ENCODE data around the gene NCAM1.

The NCAM1 gene

DNA sequence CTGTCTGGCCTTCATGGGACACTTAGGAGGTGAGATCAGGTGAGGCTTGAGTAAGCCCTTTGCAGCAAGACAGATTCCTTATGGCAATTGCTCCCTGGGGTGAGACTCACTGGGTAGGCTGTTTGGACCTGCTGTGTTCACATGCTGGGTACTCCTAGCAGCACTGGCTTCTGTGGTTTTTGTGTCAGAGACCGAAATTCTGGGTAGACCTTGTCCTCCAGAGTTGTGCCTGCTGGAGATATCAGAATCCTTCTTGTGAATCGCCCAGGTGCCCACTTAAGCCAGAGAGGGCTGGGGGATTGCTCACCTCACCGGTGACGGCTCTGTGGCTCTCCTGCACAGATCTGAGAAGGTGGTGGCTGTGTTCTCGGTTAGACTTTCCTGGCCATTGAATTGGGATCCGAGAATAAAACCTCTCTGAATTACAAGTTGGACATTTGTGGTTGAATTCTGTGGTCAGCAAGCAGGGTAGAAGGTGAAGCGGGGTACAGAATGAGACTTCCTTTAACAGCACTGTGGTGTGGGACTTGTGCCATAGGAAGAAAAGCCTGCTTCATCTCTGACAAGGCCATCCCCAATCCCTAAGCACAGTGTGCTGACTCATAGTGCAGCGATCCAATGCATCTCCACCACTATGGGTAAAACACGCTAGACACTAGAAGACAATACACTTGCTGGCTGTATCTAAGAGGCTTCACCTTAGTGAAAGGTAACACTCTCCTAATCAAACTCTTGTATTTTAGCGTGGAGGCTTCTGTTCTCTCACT lies 300.7 kb downstream of the NCAM1 start:
- no peak for DNase-seq

DNA sequence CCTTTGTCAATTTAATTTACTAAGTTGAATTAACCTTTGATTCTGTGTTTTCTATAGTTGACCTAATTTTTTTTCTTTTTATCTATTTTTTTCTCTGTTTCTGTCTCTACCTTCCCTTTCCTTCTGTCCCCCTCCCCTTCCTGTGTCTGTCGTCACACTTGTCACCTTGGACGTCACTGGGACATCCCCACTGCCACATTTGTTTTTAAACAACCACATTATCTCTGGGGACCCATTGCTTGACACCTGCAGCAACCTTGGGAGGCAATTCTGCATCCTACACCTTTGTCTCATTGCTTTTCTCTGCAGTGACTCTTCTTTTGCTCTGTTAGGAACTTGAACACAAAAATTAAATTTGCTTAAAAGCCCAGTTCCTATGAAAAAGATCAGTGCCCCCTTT lies 301.4 kb downstream of the NCAM1 start:
- no peak for DNase-seq

DNA sequence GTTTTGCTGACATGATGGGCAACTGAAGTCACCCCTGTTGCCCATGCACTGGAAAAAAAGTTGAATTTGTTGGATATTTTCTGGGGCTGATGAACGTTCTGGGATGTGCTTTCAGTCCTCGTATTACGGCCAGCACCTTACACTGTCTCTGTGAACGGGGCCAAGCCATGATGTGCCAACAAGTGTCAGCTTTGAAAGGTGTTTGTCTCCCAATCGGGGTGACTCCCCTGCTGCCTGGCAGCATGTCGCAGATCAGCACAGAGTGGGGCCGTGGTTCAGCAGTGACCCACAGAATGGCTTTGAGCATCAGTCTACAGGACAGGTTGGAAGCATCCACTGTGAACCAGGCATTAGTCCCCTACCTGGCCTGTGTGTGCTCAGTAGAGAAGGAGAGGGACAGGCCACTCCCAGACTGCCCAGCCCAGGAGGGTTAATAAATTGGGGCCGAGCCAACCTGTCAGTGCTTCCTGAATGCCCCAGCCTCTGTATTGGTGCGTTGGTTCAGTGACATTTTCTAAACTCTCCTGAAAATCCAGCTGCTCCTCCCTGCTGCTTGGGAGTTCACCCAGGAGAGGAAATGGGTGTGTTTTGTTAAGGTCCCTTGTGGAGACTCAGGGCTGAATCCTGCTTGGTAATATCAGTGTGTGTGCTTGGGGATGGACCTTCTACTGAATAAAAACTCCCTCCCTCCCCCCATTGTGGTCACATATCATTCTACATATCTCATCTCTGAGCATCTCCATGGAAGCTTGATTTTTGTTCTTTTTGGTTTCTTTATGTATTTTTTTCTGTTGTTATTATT lies 302.4 kb downstream of the NCAM1 start:
- no peak for DNase-seq

DNA sequence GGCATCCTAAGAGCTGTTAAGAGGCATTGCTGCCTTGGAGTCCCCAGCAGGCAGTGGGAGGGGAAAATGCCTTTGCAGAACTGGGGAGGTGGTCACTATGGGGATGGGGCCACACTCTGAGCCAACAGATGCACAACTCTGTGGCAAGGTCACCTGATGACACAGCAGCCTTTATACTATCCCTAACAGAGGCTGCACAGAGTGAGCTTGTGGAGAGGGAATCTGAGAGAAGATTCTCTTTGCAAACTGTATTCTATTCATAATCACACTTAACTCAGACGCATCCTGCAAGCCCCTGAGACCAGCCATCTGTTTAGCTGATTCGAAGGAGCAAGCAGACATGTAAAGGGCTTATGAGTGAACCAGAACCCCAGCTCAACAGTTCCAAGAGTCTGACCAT lies 304.1 kb downstream of the NCAM1 start:
- DNase-seq: no peak

DNA sequence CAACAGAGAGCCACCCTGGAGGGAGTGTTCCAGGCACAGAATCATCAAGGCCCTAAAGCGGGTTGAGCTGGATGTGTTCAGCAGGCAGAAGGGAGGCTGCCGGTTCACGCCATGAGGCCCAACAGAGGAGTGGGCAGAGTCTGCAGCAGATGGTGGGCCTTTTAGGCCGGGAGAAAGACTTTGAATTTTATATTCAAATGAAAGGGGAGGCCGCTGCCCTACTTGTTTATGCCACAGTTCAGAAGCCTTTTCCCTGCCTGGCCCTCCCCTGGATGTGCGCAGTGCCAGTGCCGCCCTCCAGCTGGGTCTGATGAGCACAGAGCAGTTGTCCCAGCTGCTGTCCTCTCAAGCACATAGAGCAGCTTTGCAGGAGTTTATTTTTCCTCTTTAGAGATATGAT lies 306.3 kb downstream of the NCAM1 start:
- DNase-seq: no peak

DNA sequence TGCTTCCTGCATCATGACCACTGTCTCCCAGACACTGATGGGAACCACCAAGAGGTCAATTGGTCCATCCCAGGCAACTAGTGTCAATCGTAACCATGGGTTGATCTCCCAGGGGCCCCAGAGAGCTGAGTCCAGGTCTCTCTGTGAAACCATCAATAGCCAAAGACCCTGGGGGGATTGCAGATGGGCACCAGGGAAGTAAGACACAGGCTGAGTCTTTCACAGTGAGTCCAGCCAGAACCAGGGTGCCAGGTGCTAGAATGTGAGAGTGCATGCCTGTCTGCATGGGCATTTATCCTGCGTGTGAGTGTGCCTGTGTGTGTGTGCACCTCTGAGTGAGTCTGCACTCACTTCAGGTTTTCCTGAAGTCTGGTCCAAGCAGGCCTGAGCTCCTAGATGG lies 307.9 kb downstream of the NCAM1 start:
- no peak for DNase-seq

DNA sequence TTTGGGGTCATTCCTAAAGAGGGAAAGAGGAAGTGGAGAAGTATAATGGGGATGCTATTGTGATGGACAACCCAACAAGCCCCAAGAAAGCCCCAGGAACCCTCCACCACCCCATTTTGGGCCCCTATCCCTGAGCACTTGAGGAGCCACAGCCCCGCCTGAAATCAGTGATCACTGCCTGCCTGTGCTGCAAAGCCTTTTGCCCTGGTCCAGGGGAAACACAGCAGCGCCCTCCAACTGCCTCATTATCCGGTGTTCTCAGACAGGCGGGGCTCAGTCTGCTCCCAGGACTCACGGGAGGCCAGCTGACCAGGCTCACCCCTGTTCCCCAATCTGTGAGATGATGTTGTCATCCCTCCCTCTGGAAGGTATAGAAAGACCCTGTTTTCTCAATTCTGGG lies 308.4 kb downstream of the NCAM1 start:
- no peak for DNase-seq

DNA sequence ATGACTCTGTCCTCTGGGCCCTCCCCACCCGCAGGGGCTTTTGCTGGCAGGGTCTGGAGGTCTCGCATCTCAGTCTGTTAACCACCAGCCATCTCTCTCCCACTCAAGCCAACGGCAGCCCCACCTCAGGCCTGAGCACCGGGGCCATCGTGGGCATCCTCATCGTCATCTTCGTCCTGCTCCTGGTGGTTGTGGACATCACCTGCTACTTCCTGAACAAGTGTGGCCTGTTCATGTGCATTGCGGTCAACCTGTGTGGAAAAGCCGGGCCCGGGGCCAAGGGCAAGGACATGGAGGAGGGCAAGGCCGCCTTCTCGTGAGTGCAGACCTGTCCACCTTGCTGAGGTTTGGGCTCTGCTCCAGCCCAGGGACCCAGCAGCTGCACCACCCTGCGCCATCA lies 308.9 kb downstream of the NCAM1 start:
- DNase-seq: no peak

DNA sequence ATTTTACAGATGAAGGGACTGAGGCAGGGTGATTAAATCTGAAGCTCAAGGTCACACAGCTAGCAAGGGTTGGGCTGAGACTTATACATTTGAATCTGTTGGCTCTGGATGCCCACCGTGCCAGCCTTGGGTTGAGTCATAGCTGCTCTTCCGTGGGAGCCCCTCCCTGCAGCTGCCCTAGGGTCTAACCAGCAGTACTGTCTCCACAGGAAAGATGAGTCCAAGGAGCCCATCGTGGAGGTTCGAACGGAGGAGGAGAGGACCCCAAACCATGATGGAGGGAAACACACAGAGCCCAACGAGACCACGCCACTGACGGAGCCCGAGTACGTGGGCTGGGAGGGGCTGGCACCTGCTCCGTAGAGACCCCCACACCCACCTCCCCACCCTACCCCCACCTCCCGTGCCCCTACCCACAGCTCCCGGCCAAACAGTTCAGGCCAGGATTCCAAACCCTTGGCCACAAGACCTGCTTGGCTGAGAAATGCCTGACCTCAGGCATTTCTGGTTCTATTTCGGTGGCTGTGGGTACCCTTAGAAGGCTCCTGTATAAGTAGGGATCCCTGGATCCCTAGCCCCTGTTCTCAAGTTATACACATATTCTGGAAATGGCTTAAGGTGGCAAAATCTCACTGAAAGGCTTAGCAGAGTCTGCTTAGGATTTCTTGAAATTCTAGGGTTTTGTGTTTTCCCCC lies 310.5 kb downstream of the NCAM1 start:
- DNase-seq: no peak

DNA sequence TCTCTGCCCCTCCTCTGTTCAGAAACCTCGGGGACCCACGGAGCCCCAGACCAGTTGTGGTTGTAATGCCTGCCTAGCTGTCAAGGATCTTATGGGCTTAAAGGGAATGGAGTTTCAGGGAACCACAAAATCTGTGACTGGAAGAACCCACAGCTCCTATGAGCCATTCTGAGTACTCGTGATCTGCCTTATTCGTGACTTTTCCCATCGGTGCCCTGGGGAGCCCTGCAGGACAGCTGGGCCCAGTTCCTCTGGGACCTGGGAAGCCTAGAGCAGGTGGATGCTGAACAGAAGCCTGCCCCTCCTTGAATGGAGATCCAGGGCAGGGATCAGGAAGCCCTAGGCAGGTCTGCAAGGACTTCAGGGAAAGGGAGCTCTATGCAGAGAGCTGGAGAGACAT lies 311.1 kb downstream of the NCAM1 start:
- DNase-seq: no peak

DNA sequence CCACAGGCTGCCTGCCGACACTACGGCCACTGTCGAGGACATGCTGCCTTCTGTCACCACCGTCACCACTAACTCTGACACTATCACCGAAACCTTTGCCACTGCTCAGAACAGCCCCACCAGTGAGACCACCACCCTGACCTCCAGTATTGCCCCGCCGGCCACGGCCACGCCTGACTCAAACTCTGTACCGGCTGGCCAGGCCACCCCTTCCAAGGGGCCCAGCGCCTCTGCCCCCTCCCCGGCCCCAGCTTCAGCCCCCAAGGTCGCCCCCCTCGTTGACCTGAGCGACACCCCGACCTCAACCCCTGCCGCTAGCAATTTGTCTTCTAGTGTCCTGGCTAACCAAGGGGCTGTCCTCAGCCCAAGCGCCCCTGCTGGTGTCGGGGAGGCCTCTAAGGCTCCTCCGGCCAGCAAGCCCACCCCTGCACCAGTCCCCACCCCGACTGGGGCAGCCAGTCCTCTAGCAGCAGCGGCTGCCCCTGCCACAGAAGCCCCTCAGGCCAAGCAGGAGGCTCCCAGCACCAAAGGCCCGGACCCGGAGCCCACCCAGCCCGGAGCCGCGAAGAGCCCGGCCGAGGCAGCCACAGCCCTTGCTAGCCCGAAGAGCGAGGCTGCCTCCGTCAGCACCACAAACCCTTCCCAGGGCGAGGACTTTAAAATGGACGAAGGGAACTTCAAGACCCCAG lies 311.9 kb downstream of the NCAM1 start:
- DNase-seq: no peak

DNA sequence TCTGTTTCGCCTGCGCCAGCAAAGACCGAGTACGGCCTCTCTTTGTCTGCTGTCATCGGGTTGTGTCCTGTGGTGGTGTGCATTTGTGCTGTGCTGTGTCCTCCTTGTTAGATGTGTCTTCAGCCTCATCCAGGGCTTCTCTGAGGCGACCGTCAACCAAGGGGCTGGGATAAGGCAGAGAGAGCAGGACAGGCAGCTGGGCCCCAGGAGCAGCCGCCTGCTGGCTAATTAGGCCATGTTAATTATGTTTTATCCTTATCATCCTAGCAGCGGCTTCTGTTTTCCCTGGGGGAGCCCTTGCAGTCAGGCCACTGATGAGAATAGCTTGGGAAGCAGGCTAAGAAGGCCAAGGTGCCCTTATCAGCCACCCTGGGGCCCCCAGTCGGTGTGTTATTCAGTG lies 312.5 kb downstream of the NCAM1 start:
- DNase-seq: no peak

DNA sequence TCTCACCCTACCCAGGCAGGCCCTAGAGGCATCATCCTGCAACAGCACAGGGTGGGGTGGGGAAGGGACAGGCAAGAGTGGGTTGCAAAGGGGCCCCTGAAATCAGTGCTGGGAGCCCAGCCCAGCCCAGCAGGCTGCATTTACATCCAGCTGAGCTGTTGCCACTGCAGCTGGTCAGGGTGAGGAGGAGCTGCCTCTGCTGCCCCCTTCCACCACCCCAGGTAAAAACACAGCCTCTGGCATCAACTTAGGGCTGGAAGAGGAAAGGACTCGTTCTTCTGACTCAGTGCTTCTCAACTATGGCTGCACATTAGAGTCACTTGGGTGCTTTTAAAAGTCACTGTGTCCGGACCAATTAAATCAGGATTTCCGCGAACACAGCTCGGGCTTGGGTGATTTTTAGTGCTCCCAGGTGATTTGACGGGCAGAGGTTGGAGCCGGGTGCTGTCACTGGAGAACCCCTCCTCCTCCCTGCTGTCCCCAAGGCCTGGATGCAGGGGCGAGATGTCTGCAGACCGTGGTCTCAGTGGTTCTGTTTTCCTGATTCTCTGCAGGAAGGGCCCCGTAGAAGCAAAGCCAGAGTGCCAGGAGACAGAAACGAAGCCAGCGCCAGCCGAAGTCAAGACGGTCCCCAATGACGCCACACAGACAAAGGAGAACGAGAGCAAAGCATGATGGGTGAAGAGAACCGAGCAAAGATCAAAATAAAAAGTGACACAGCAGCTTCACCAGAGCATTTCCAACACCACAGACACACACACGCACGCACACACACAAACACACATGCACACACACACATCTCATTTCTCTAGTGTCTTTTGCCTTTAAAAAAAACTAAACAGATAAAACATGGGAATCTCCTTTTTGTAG lies 313.7 kb downstream of the NCAM1 start:
- DNase-seq: no peak

DNA sequence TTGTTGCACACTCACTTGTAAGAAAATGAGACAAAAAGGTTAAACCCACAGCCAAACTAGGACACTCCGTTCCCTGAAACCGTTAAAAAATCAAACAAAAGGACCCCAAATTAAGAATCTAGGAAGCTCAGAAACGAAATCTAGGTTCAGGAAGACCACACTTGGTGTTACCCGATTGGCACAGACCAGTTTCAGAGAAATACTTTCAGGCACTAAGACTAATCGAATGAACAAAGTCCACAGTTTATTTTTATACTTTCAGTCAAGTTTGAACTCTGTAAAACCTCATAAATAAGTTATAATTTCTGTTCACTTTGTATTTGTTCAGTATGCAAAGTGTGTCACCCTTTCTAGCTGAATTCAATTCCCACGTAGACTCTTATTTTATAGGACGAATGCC lies 314.4 kb downstream of the NCAM1 start:
- DNase-seq: no peak

DNA sequence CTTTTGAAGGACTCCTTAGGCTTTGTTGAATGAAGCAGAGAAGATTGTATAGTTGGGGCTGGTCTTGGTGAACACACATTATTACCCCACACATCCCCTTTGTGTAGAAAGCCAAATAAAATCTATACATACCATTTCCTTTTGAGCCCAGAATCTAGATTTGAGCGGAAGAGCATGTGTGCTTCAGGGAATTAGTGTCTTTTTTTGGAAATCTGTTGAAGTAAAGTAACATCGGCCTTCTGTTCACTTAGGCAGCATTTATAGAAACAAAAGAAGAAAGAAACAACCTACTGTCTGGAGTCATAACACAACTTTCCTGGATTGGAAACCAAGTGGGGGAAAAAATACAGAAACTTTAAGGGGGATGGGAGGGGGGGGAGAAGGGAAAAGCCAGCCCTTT lies 315.2 kb downstream of the NCAM1 start:
- DNase-seq: no peak

DNA sequence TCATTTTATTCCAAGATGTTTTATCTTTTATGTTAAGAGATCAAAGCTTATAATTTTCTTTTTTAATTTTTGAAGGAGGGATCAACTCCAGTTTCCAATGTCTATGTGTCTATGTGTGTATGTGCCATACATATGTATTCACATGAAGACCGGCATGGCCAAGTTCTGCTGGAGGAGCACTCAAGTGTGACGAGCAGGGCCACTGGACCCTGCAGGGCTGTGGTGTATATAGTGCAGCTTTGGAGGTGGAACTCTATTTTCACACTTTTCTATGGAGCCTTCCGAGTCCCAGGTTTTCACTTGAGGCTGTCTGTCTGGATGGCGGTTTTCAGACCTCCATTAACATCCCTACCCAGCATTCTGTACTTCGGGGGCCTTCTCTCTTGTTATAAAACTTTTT lies 316.7 kb downstream of the NCAM1 start:
- DNase-seq: no peak

DNA sequence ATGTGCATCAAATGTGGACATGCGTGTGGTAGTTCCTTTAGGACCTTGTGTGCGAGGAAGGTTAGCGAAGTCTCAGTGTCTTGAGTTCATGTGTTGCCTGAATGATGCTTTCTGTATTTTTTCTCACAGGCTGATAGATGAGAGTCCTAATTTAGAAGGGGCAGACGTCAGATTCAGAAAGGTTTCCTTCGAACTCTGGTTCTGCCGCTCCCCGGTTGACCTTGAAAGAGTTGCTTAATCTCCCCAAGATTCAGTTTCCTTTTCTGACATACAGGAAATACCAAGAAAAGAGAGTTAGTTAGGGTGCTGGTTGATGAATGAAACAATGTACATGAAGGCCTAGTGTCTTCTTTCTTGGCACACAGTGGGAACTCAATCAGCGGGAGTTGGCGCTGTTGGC lies 317.3 kb downstream of the NCAM1 start:
- no peak for DNase-seq

DNA sequence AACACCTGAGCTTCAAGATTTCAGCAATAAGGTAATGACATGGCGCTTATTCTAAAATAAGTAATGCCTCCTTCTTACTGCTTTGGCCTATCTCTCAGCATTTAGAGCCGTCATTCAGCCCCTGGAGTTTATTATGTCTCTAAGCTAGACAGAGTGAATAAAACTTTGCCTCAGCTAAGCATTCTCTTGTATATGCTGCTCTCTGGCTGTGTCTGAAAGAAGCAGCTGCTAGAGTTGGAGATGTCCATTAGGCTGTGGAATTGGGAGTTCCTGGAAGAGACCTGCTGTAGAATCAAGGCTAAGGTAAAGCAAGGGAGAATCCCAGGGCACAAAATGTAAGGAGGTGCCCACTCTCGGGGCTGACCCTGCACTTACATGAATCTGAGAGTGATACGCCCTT lies 317.7 kb downstream of the NCAM1 start:
- DNase-seq: no peak

DNA sequence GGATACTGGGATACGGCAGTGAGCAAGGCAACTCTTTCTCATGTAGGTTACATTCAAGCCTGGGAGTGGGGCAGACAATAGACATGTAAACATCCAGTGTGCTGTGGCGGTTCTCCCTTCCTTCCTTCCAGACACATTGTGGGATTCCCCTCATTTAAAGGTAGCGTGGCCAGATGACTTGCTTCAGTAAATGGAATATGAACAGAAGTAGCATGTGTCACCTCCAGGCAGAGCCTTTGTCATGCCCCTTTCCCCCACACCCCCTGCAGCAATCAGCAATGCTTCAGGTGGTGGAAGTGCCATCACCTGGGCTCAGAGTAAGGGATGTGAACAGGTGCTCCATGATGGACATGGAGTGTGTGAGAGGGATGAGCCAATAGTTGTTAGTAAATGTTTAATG lies 318.4 kb downstream of the NCAM1 start:
- DNase-seq: no peak

DNA sequence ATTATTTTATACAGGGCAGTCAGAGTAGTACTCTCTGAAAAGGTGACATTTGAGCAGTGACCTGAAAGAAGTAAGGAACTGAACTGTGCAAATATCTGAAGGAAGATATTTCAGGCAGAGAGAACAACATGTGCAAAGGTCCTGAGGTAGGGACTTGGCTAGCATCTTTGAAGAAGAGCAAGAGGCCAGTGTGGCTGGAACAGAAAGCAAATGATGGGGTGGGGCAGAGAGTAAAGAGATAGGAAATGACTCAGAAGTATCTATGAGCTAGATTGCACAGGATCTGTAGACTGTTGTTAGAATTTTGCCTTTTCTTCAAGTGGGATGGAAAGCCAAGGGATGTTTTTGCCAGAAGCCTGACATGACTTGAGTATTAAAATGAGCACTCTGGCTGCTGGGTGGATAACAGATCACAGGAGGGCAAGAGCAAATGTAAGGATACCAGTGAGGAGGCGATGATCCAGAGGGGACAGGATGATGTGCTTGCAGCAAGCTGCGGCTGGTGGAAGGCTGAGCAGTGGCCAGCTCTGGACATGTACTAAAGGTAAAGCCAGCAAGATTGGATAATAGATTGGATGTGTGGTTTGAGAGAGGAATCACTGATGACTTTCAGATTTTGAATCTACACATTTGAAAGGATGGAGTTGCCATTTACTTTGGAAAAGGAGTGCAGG lies 320.0 kb downstream of the NCAM1 start:
- DNase-seq: no peak

DNA sequence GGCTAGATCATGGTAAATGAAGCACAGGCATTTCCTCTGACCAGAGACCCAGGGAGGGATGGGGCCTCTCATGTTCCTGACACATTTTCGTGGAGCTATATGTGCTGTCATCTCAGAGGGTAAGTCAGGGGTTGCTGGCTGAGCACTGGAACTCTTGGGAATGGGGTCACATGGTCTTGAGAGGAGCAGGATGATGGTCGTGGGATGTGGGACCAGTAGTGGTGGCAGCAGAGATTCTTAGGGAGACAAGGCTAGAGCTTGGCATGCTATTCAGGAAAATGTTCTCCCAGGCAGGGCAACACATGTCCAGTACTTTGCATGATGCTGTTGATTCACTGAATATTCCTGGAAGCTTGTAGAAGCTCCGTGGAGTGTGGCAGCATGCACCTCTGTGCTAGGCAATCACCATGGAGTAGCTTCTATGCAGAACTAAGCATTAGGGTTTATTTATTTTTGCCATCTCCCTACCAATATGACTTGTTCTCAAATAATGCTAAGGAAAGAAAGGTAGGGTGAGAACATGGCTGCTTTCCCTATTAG lies 321.7 kb downstream of the NCAM1 start:
- DNase-seq: no peak

Measured in stimulated activated CD4-positive, alpha-beta T cell treated with anti-CD3 and anti-CD28 coated beads, Interleukin-2, amount 100 ng/mL, for 48 hours (primary cell).